HG02763 (cell line): ENCODE data around the gene ZNF501.

Experiments
- ATAC-seq: cut with Tn5 transposase; IDR thresholded peaks from one replicate; pipeline ENCODE4 v1.9.1; 2021; ENCODE audit warnings: mild to moderate bottlenecking, moderate library complexity; ENCODE audit not compliant: unreplicated experiment

ZNF501 gene

DNA sequence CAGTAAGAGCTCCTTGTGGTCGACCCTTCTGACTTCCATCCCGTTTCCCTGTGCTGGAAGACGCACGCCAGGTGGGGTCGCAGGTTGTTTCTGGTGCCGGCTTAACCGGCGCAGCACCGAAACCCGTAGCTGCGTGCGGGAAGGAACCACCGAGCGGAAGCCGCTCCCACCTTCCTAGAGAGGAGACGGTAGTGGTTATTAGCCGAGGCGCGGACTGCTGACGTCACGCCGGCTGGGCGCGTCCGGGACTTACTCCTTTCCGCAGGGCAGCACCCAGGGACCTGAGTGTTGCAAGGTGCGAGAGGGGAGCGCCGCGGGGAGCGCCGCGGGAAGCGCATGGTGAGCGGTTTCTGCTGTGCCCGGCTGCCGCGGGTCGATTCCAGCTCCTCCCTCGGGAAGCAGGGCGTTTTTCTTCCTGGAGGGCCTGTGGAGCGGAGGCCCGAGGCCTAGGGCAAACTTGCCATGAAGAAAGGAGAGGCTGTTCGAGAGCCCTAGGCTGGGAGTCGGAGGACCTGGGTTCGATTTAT lies at the start of gene ZNF501:
ZNF501 (plus strand) TSS at position 252 of the 527 bp plus-strand sequence. CDS start 4,787 bp downstream, outside the sequence.
- ATAC-seq = peak; percentile 81

DNA sequence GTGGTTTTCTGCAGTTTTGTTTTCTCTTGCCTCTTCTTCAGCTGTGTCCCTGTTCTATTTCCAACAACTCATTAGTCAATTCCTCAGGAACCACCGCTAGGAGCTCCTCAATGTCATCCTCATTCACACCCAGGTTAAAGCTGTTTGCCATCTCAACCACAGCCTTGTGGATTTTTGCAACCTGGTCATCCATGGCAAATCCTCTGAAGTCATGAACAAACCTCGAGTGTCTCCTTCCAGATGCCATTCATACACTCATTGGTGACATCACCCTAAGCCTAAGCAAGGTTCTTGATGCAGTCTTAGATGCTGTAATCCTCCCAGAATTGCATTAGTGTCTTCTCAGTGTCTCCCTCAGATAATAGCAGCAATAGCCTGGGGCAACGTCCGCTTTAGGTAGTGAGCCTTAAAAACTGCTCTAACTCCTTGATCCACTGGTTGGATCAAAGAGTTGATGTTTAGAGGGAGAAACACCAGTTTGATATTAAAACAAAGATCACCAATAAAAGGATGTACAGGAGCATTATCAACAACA lies 48.4 kb upstream of the ZNF501 start:
- no peak for ATAC-seq

DNA sequence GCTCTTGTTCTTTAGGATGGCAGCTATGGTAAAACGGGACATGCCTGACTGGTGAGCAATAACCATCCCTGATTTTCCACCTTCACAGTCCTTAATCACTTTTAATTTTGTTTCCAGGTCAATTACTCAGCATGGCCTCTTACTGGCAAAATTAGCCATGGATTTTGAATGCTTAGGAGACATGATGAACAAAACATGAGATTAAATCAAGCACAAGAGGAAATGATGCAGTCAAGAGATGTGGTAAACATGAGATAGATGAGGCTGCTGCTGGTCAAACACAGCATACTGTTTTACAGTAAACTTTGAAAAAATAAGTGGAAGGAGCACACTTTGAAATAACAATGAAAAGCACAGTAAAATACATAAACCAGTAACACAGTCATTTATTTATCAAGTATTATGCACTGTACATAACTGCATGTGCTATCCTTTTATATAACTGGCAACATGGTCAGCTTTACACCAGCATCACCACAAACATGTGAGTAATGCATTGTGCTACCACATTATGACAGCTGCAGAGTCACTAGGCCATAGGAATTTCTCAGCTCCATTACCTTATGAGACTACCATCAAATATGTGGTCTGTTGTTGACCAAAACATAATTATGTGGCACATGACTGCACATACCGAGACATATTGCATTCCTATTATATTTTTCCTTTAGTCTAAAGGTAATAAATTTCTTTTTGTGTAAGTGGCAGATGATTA lies 47.1 kb upstream of the ZNF501 start:
- no peak for ATAC-seq

DNA sequence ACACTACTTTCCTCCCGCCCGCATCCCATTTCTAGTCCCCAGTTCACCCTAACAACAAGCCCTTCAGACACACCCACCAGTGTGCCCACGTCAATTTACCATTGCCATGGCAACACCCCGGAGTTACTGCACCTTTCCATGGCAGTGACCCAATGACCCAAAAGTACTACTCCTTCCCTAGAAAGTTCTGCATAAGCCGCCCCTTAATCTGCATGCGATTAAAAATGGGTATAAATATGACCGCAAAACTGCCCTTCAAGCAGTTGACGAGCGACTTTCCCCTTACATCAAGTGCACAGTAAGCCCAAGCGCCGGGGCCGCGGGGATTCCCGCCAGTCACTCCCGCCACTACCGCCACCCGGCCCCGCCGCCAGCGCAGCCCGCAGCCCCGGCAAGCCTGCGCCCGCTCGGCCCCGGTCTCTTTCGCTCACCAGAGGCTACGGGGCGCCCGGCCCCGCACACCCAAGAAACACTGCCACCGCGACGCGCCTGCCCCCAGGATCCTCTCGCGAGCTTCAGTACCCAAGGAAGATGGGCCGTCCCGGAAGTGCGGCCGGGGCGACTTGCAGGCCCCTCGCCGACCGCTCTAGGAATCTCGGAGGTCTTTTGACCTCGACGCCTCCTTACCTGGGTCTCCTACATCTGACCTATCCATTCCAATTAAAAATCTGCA lies 44.2 kb upstream of the ZNF501 start:
- peak; percentile 79 for ATAC-seq

DNA sequence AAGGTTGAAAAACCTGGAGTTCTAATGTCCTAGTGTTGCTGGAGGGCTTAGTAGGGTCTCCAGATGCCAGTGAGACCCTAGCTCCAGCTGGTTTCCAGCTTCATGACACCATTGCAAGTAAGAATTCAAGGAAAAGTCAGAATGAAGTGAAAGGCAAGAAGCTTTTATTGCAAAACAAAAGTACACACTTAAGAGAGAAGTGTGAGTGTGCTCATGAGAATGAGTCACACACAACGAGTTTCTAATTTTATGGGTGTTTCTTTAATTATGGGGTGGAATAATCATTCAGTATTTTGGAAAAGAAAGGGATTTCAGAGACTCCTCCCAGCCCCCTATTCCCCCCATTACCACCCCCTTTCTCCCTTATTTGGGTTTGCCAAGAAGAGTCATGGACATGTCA lies 41.5 kb upstream of the ZNF501 start:
- no peak for ATAC-seq

DNA sequence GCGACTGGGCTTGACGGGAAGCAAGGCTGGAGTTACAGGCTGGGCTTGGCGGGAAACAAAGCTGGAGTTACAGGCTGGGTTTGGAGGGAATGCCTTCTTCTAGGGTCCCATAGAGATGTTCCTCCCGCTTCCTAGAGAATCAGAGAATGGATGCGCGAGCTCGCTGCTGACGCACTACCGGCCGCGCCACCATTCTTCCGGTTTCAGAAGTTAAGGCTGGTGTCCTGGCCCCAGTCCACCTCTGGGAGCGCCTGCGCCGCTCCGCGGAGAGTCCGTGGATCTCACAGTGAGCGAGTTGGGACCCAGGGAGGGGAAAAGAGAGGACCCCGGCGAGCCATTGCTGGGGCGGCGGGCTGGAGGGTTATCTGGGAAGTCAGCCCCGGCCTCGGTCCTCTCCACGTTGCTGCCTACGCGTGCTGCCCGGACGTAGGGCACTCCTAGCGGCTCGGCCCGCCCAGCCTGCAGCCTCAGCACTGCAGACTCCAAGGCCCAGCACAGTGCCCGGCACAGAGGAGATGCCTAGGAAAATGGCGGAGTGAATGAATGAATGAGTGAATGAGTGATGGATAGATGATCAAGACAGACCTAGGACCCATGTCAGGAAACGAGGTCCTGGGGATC lies 16.9 kb upstream of the ZNF501 start, which contains the start of gene ZNF502:
ZNF502 (plus strand) TSS at position 206 of the 621 bp plus-strand sequence. CDS start 7,602 bp downstream, outside the sequence.
- ATAC-seq = no peak

DNA sequence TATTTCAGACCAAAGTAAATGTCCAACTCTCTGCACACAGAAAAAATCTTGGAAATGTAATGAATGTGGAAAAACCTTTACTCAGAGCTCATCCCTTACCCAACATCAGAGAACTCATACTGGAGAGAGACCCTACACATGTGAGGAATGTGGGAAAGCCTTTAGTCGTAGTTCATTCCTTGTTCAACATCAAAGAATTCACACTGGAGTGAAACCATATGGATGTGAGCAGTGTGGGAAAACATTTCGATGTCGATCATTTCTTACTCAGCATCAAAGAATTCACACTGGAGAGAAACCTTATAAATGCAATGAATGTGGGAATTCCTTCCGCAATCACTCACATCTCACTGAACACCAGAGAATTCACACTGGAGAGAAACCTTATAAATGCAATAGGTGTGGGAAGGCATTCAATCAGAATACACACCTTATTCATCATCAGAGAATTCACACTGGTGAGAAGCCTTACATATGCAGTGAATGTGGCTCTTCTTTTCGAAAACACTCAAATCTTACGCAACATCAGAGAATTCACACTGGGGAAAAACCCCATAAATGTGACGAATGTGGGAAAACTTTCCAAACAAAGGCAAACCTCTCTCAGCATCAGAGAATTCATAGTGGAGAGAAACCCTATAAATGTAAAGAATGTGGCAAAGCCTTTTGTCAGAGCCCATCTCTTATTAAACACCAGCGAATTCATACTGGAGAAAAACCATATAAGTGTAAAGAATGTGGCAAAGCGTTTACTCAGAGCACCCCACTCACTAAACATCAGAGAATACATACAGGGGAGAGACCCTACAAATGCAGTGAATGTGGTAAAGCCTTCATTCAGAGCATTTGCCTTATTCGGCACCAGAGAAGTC lies 8.0 kb upstream of the ZNF501 start:
- no peak for ATAC-seq

DNA sequence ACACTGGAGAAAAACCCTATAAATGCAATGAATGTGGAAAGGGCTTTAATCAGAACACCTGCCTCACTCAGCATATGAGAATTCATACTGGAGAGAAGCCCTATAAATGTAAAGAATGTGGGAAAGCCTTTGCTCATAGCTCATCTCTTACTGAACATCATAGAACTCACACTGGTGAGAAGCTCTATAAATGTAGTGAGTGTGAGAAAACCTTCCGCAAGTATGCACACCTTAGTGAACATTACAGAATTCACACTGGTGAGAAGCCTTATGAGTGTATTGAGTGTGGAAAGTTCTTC lies 7.4 kb upstream of the ZNF501 start:
- ATAC-seq = no peak

DNA sequence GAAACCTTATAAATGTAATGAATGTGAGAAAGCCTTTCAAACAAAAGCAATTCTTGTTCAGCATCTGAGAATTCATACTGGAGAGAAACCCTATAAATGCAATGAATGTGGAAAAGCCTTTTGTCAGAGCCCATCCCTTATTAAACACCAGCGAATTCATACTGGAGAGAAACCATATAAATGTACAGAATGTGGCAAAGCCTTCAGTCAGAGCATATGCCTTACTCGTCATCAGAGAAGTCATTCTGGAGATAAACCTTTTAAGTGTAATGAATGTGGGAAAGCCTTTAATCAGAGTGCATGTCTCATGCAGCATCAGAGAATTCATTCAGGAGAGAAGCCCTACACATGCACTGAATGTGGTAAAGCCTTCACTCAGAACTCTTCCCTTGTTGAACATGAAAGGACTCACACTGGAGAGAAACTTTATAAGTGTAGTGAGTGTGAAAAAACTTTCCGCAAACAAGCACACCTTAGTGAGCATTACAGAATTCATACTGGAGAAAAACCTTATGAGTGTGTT lies 5.3 kb downstream of the ZNF501 start:
- ATAC-seq = no peak

DNA sequence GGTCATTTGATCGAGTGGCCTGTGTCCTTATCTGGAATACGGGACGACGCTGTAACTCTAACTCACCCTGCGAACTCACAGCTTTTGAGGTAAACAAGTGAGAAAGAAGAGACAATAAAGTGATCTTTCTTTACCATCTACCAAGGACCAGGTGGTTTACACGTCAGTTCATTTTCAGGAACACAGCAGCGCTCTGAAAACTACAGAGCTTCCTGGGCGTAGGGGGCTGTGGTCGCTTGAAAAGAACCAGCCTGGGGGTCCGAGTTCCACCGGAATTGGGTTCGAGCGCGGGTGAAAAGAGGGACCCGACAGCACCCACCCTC lies 31.6 kb downstream of the ZNF501 start:
- ATAC-seq = no peak

DNA sequence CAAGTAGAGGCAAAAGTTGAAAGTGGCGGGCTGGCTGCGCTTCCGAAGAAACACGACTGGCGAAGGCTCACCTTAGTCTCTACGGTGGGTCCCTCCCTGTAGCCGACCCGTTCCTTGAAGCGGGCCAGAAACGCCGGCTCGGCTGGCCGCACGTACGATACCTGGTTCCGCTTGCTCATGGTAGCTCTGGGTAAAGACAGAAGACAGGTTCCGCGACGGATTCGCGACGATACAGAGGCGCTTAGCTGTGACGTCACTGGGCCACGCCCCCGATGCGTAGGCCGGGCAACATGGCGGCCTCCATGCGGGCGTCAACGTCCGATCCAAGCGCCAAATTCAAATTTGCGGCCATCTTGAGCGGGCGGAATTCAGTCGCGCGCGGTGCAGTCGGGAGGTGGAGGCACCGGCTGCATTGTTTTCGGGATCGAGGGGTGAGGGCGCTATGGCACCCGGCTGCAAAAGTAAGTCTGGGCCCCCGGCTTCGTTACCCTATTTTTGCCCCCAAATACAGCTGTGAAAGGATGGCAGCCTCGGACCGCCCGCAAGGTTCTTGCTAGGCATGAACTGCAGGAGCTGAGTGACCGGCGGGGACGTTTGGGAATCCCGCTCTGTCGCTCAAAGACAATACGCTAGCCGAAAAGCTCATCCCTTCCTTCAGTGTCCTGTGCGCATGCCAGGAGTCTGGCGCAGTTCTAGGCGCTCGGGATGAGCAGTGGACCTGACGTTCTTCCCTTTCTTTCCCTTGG lies 32.2 kb downstream of the ZNF501 start, which contains the start of the genes KIAA1143 and KIF15:
KIAA1143 (minus strand) TSS at position 196 of the 746 bp plus-strand sequence; CDS start at position 179, 17 bp downstream.
KIF15 (plus strand) TSS at position 371 of the 746 bp plus-strand sequence; CDS start at position 443, 72 bp downstream.
- peak; percentile 93 for ATAC-seq

DNA sequence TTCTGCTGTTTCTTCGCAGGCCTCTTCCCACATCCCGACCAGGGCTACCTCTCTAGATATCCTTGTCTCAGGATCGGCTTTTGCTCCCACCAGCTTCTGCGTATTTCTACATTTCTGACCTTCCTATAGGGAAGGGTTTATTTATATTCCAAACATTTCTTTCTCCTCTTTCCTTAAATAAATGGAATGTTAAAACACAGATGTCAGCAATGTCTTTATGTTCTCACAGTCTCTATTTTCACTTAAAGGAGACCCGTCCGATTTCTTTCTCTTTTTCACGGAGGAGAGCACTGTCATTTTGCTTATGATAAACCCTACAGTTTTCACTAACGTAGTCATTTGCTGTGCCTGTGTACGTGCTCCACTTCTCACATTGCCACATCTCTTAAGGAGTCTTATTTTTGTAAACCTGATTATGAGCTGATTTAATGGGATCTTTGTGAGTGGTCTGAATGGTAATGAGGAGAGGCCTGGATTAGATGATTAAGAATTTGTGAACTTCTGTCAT lies 32.8 kb downstream of the ZNF501 start:
- ATAC-seq = no peak

DNA sequence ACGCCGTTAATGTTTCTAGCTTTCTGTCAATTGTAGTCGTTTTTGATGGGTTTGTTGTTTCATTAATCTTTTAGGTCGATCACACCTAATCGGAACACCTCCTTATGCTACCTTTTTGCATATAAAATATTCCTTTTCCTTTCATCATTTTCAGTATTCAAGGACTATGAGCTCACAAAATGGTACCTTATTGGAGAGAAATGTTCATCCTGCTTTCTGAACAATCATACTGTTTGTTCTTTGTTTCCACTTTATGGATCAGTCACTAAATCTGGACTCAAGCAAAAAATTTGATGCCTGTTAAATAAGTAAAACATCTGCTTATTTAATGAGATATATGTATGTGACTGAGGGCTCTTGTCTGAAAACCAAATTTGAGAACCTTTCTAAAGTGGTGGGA lies 33.3 kb downstream of the ZNF501 start:
- no peak for ATAC-seq

DNA sequence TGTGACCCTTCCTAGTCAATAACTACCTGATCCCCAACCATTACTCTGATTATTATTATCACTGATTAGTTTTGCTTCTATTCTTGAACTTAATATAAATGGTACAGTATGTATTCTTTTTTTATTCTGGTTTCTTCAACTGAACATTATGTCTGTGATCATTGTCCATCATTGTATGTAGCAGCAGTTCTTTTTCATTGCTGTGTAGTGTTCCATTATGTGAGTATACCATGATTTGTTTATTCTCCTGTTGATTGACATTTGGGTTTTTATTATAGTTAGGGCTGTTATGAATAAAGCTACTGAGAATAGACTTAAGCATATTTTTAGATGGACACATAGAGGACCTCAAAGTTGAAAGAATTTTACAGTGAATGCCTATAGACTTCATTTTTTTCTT lies 34.8 kb downstream of the ZNF501 start:
- no peak for ATAC-seq

DNA sequence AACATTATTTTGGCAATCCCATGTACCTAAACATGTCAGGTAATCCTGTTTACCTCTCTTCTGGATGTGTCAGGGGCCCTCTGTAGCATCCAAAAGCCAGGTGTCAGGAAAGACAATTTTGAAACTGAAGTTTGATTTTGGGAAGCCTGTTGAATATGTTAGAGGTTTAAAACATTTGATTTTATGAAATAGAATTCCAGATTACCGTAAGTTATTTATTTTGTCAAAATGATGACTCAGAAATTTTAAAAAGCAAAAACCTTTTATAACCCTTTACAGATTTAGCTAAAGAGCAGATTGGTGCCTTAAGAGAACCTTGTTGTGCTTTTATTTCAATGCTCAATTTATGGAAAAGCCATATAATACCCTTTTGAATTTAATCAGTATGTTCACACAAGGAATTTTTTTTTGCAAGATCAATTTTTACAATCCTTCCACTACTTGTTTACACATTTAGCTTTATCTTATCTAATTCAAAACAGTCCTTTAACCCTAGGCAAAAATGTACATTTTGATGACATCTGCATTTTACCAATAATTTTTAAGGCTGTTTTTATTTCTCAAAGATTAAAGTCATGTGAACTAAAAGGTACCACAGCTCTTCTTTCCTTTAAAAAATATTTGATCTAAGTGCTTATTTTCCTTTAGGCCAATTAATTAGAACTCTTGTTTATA lies 42.1 kb downstream of the ZNF501 start:
- ATAC-seq = no peak

DNA sequence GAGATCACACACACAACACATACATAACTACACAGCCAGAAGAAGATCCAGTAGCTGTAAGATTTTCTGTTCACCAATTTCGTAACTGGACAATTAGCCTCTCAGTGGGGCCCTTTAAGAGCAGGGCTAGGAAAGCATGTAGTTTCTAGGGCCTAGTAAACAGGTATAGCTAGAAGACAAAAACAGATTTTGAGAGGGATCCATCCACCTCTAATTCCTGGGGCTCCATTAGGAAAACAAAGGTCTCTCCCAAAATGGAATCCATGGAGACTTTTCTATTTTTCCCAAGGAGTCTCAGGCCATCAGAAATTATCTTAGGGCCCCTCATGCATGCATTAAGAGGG lies 42.6 kb downstream of the ZNF501 start:
- ATAC-seq = no peak

DNA sequence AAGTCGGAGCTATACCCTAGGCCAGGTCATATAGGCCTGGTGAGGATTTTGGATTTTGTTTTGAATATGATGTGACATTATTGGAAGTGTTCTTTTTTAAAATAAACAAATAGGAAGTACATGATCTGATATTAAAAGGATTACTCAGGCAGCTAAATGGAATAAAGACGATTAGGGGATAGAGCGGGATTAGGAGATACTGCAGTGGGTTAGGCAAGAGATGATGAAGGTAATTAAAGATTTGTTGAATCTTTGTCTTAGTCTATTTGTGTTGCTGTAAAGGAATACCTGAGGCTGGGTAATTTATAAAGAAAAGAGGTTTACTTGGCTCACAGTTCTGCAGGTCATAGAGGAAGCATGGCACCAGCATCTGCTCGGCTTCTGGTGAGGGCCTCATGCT lies 53.5 kb downstream of the ZNF501 start:
- no peak for ATAC-seq
